Measurements from ENCODE around the gene SCNN1A. TPM values are rescaled to one million over a fixed set of nuclear protein-coding genes. Genes with fewer than 3 reads are reported as not detected.

SCNN1A gene
- total and polyA plus RNA-seq, 2 donors, result 0.61 to 28.9 TPM

DNA sequence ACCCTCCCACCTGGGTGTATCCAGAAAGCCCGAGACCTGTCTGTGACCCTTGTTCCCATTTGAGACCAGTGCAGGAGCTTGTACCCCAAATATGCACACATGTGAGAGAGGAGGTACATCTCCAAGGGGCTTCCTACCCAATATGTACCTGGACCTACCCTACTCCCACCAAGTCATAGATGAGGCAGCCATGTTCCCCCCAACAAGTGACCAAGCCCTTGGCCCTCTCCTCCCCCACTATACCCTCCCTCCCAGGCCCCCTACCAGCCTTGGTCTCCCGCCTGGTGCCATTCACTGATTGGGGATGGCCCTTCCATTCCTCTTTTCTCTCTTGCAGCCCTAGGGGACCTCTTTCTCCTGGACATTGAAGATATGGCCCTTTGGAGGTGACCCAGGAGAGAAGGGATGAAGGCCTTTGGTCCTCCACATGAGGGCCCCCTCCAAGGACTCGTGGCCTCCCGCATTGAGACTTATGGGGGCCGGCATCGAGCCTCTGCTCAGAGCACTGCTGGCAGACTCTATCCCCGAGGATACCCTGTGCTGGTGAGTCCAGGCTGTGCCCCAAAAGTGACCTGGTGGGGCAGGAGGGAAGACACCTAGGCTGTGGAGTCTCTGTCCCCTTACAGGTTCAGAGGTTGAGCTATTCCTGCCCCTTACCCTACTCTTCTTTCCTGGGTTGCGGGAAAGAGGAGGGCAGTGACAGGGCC is 63.4 kb downstream of the SCNN1A start:
- Histone ChIP-seq H3K27me3 (ENCODE audit: control insufficient read depth in 2 of 2, insufficient read depth in 1 of 2, low read length in 1 of 2) (peaks cover 9 to 46% of the 10 kb centered on the region in 2 donors), H3K9me3 (ENCODE audit: control insufficient read depth in 2 of 2, insufficient read depth in 1 of 2, low read length in 1 of 2) (no peaks in the 10 kb centered on the region), H3K4me3 (ENCODE audit: low read length in 2 of 2) (no peak overlapping the region), H3K27ac (ENCODE audit: low read depth in 1 of 2, low read length in 1 of 2) (peak overlapping the region; percentile 11 to 50), H3K4me1 (ENCODE audit: control insufficient read depth in 2 of 2, insufficient read depth in 2 of 2, low read length in 2 of 2) (peaks cover 5 to 6% of the 10 kb centered on the region in 2 donors), H3K36me3 (ENCODE audit: control insufficient read depth in 2 of 2, insufficient read depth in 2 of 2, low read length in 1 of 2) (no peaks in the 10 kb centered on the region)
- 96% methylated on average over 8 of the region's 8 CpGs for WGBS
- no peak for DNase-seq (ENCODE audit: low read depth in 6 of 9, low spot score in 9 of 9)

- Histone ChIP-seq H3K36me3 (ENCODE audit: control insufficient read depth in 2 of 2, insufficient read depth in 2 of 2, low read length in 1 of 2) (no peaks in the 10 kb centered on the region), H3K4me3 (ENCODE audit: low read length in 2 of 2) (peak overlapping the region in 1 of 2 donors; percentile 29), H3K9me3 (ENCODE audit: control insufficient read depth in 2 of 2, insufficient read depth in 1 of 2, low read length in 1 of 2) (no peaks in the 10 kb centered on the region), H3K27ac (ENCODE audit: low read depth in 1 of 2, low read length in 1 of 2) (no peak overlapping the region), H3K27me3 (ENCODE audit: control insufficient read depth in 2 of 2, insufficient read depth in 1 of 2, low read length in 1 of 2) (peaks cover 9 to 46% of the 10 kb centered on the region in 2 donors), H3K4me1 (ENCODE audit: control insufficient read depth in 2 of 2, insufficient read depth in 2 of 2, low read length in 2 of 2) (peaks cover 5 to 6% of the 10 kb centered on the region in 2 donors)
- no peak for DNase-seq (ENCODE audit: low read depth in 6 of 9, low spot score in 9 of 9)
- 24% methylated on average over 43 of the region's 43 CpGs for WGBS
Measured at GRCh38 chr12:6310771-6311610, 64.4 kb downstream of the SCNN1A start.

- WGBS, result 62% methylated on average over 5 of the region's 5 CpGs
- Histone ChIP-seq H3K4me3 (ENCODE audit: low read length in 2 of 2) (no peak overlapping the region), H3K36me3 (ENCODE audit: control insufficient read depth in 2 of 2, insufficient read depth in 2 of 2, low read length in 1 of 2) (no peaks in the 10 kb centered on the region), H3K9me3 (ENCODE audit: control insufficient read depth in 2 of 2, insufficient read depth in 1 of 2, low read length in 1 of 2) (no peaks in the 10 kb centered on the region), H3K27me3 (ENCODE audit: control insufficient read depth in 2 of 2, insufficient read depth in 1 of 2, low read length in 1 of 2) (peaks cover 9 to 44% of the 10 kb centered on the region in 2 donors), H3K4me1 (ENCODE audit: control insufficient read depth in 2 of 2, insufficient read depth in 2 of 2, low read length in 2 of 2) (peaks cover 5 to 6% of the 10 kb centered on the region in 2 donors), H3K27ac (ENCODE audit: low read depth in 1 of 2, low read length in 1 of 2) (no peak overlapping the region)
- no peak for DNase-seq (ENCODE audit: low read depth in 6 of 9, low spot score in 9 of 9)
Measured at GRCh38 chr12:6307529-6307928, 67.8 kb downstream of the SCNN1A start.

DNA sequence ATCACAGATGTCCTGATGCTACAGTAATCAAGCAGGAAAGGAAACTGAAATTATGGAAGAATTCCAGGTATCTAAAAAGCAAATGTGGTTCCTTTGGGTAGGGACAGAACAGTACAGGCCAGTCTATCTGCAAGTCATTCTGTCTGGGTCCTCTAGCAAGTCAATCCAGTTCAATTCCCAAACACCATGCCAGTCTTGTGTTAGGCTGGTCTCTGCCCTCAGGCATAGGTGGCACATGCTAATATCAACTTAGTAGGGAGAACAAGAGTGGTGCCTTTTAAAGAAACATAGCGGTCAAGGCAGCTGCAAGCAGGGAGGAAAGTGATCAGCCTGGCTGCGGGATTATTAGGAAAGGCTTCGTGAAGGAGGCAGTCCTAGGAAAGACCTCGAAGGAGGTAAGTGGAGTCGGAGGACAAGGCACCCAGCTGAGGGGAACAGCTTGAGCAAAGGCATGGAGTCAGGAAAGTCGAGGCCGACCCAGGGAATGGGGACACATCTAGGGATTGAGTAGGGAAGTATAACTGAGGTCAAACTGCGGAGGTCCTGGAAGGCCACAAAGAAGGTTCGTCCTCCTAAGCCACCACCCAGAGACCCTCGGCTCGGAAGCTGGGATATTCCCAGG is 68.7 kb downstream of the SCNN1A start:
- no peak overlapping the region for H3K27ac ChIP-seq (ENCODE audit: low read depth in 1 of 2, low read length in 1 of 2)
- DNase-seq (ENCODE audit: low read depth in 6 of 9, low spot score in 9 of 9), result no peak
- H3K4me3 ChIP-seq (ENCODE audit: low read length in 2 of 2), result no peak overlapping the region
- peaks cover 9 to 36% of the 10 kb centered on the region in 2 donors for H3K27me3 ChIP-seq (ENCODE audit: control insufficient read depth in 2 of 2, insufficient read depth in 1 of 2, low read length in 1 of 2)
- WGBS, result 96% methylated on average over 11 of the region's 11 CpGs
- H3K9me3 ChIP-seq (ENCODE audit: control insufficient read depth in 2 of 2, insufficient read depth in 1 of 2, low read length in 1 of 2), result no peaks in the 10 kb centered on the region
- no peaks in the 10 kb centered on the region for H3K36me3 ChIP-seq (ENCODE audit: control insufficient read depth in 2 of 2, insufficient read depth in 2 of 2, low read length in 1 of 2)
- H3K4me1 ChIP-seq (ENCODE audit: control insufficient read depth in 2 of 2, insufficient read depth in 2 of 2, low read length in 2 of 2), result peaks cover 5 to 6% of the 10 kb centered on the region in 2 donors

GRCh38 chr12:6306151-6306550 is 69.2 kb downstream of the SCNN1A start:
- no peak overlapping the region for H3K4me3 ChIP-seq (ENCODE audit: low read length in 2 of 2)
- no peaks in the 10 kb centered on the region for H3K36me3 ChIP-seq (ENCODE audit: control insufficient read depth in 2 of 2, insufficient read depth in 2 of 2, low read length in 1 of 2)
- 85% methylated on average over 6 of the region's 6 CpGs for WGBS
- peaks cover 4 to 5% of the 10 kb centered on the region in 2 donors for H3K4me1 ChIP-seq (ENCODE audit: control insufficient read depth in 2 of 2, insufficient read depth in 2 of 2, low read length in 2 of 2)
- no peak overlapping the region for H3K27ac ChIP-seq (ENCODE audit: low read depth in 1 of 2, low read length in 1 of 2)
- DNase-seq (ENCODE audit: low read depth in 6 of 9, low spot score in 9 of 9), result no peak
- no peaks in the 10 kb centered on the region for H3K9me3 ChIP-seq (ENCODE audit: control insufficient read depth in 2 of 2, insufficient read depth in 1 of 2, low read length in 1 of 2)
- H3K27me3 ChIP-seq (ENCODE audit: control insufficient read depth in 2 of 2, insufficient read depth in 1 of 2, low read length in 1 of 2), result peaks cover 6 to 30% of the 10 kb centered on the region in 2 donors

DNA sequence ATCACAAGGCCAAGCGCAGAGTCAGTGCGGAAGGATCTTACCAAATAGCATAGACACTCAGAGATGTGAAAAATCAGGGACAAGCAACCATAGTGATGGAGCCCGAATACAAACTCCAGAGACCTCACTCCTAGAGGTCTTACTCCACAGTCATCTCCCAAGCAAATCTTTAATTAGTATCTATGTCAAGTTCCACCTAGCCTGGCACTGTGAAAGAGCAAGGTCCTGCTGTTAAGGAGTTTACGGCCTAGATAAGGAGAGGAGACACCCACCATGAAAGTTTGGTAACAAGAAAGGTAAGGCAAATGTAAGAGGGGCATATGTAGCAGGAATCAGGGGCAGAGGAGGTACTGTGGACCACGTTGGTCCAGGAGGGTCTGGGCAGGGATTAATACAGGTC is 72.3 kb downstream of the SCNN1A start:
- 97% methylated on average over 5 of the region's 5 CpGs for WGBS
- H3K27ac ChIP-seq (ENCODE audit: low read depth in 1 of 2, low read length in 1 of 2), result no peak overlapping the region
- H3K4me1 ChIP-seq (ENCODE audit: control insufficient read depth in 2 of 2, insufficient read depth in 2 of 2, low read length in 2 of 2), result no peaks in the 10 kb centered on the region
- H3K36me3 ChIP-seq (ENCODE audit: control insufficient read depth in 2 of 2, insufficient read depth in 2 of 2, low read length in 1 of 2), result no peaks in the 10 kb centered on the region
- no peaks in the 10 kb centered on the region for H3K9me3 ChIP-seq (ENCODE audit: control insufficient read depth in 2 of 2, insufficient read depth in 1 of 2, low read length in 1 of 2)
- DNase-seq (ENCODE audit: low read depth in 6 of 9, low spot score in 9 of 9), result no peak
- peaks cover 0 to 5% of the 10 kb centered on the region in 2 donors for H3K27me3 ChIP-seq (ENCODE audit: control insufficient read depth in 2 of 2, insufficient read depth in 1 of 2, low read length in 1 of 2)
- no peak overlapping the region for H3K4me3 ChIP-seq (ENCODE audit: low read length in 2 of 2)

- DNase-seq (ENCODE audit: low read depth in 6 of 9, low spot score in 9 of 9), result no peak
- Histone ChIP-seq H3K27me3 (ENCODE audit: control insufficient read depth in 2 of 2, insufficient read depth in 1 of 2, low read length in 1 of 2) (peaks cover 0 to 2% of the 10 kb centered on the region in 2 donors), H3K4me3 (ENCODE audit: low read length in 2 of 2) (no peak overlapping the region), H3K9me3 (ENCODE audit: control insufficient read depth in 2 of 2, insufficient read depth in 1 of 2, low read length in 1 of 2) (no peaks in the 10 kb centered on the region), H3K4me1 (ENCODE audit: control insufficient read depth in 2 of 2, insufficient read depth in 2 of 2, low read length in 2 of 2) (no peaks in the 10 kb centered on the region), H3K27ac (ENCODE audit: low read depth in 1 of 2, low read length in 1 of 2) (no peak overlapping the region), H3K36me3 (ENCODE audit: control insufficient read depth in 2 of 2, insufficient read depth in 2 of 2, low read length in 1 of 2) (no peaks in the 10 kb centered on the region)
- WGBS, result 96% methylated on average over 3 of the region's 3 CpGs
Measured at GRCh38 chr12:6302621-6303020, 72.7 kb downstream of the SCNN1A start.

DNA sequence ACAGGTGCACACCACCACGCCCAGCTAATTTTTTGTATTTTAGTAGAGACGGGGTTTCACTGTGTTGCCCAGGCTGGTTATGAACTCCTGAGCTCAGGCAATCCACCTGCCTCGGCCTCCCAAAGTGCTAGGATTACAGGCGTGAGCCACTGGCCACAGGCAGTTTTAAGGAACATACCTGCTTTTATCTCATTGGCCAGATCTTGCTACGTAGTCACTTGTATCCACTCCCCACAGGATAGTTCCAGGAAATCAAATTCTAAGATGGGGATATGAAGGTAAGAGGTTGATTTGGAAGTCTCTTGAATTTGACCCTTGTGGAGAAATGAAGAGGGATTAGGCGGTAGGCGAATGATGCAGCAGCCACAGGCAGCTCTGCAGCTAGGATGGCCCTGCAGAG is 73.6 kb downstream of the SCNN1A start:
- Histone ChIP-seq H3K4me1 (ENCODE audit: control insufficient read depth in 2 of 2, insufficient read depth in 2 of 2, low read length in 2 of 2) (no peaks in the 10 kb centered on the region), H3K4me3 (ENCODE audit: low read length in 2 of 2) (no peak overlapping the region), H3K27ac (ENCODE audit: low read depth in 1 of 2, low read length in 1 of 2) (no peak overlapping the region), H3K36me3 (ENCODE audit: control insufficient read depth in 2 of 2, insufficient read depth in 2 of 2, low read length in 1 of 2) (no peaks in the 10 kb centered on the region), H3K9me3 (ENCODE audit: control insufficient read depth in 2 of 2, insufficient read depth in 1 of 2, low read length in 1 of 2) (no peaks in the 10 kb centered on the region), H3K27me3 (ENCODE audit: control insufficient read depth in 2 of 2, insufficient read depth in 1 of 2, low read length in 1 of 2) (no peaks in the 10 kb centered on the region)
- no peak for DNase-seq (ENCODE audit: low read depth in 6 of 9, low spot score in 9 of 9)
- WGBS, result 96% methylated on average over 7 of the region's 7 CpGs

DNA sequence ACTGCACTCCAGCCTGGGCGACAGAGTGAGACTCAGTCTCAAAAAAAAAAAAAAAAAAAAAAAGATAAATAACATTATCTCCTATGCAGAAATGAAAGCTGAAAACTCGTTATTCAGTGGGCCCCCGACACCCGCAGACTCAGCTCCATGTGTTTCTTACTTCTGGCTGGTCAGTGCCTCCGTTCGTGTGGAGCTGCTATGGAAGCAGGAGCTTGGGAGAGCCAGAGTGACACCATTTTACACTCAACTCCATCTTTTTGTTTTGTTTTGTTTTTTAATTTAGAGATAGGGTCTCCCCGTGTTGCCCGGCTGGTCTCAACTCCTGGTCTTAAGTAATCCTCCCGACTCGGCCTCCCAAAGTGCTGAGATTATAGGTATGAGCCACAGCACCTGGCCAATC is 78.2 kb downstream of the SCNN1A start:
- Histone ChIP-seq H3K27me3 (ENCODE audit: control insufficient read depth in 2 of 2, insufficient read depth in 1 of 2, low read length in 1 of 2) (no peaks in the 10 kb centered on the region), H3K4me1 (ENCODE audit: control insufficient read depth in 2 of 2, insufficient read depth in 2 of 2, low read length in 2 of 2) (no peaks in the 10 kb centered on the region), H3K36me3 (ENCODE audit: control insufficient read depth in 2 of 2, insufficient read depth in 2 of 2, low read length in 1 of 2) (no peaks in the 10 kb centered on the region), H3K27ac (ENCODE audit: low read depth in 1 of 2, low read length in 1 of 2) (no peak overlapping the region), H3K9me3 (ENCODE audit: control insufficient read depth in 2 of 2, insufficient read depth in 1 of 2, low read length in 1 of 2) (no peaks in the 10 kb centered on the region), H3K4me3 (ENCODE audit: low read length in 2 of 2) (no peak overlapping the region)
- DNase-seq (ENCODE audit: low read depth in 6 of 9, low spot score in 9 of 9), result no peak
- WGBS, result 98% methylated on average over 9 of the region's 10 CpGs
